SK-N-MC (cell line): ENCODE results near the gene TBC1D19.
A peak's percentile ranks its signal among the peaks of the same experiment; 100 is the strongest.
"Not testable (repeated sequence)": the region's sequence is repeated elsewhere in the genome, so short reads cannot be mapped to it uniquely, and the experiment has no call there.

Source experiments
- DNase-seq: peaks from one replicate; pipeline ENCODE4 v3.0.0-alpha.2; 2011; ENCODE audit warnings: low read depth, low spot score
- H3K27ac ChIP-seq: fragments of 200-600 bp; sonication (generic); 2 replicates; pipeline ENCODE4 v1.5.1; 2016; ENCODE audit warnings: mixed run types
- H3K36me3 ChIP-seq: fragments of 200-600 bp; sonication (generic); 2 replicates; pipeline ENCODE4 v1.6.1; 2017; ENCODE audit warnings: antibody characterized with exemption, low read length, mixed read lengths; ENCODE audit not compliant: insufficient read depth
- H3K4me3 ChIP-seq: fragments of 200-600 bp; sonication (generic); 2 replicates; pipeline ENCODE4 v1.5.1; 2016
- H3K9ac ChIP-seq: fragments of 200-600 bp; sonication (generic); 2 replicates; pipeline ENCODE4 v1.8.0; 2017; ENCODE audit warnings: mixed run types, mixed read lengths; ENCODE audit not compliant: insufficient read length
- H3K9me3 ChIP-seq: fragments of 200-600 bp; sonication (generic); 2 replicates; pipeline ENCODE4 v1.6.1; 2017; ENCODE audit warnings: low read depth, mild to moderate bottlenecking, antibody characterized with exemption, low read length, moderate library complexity, mixed read lengths
- EZH2 ChIP-seq: fragments of 200-600 bp; sonication (generic); IDR thresholded peaks from one replicate; pipeline ENCODE4 v1.6.1; 2017; ENCODE audit warnings: antibody characterized with exemption
- FOXP2 ChIP-seq: optimal IDR thresholded peaks from 2 replicates; pipeline ENCODE3; 2011; ENCODE audit warnings: mild to moderate bottlenecking, moderate library complexity; ENCODE audit not compliant: insufficient read depth; ENCODE audit errors: extremely low read length, control extremely low read depth
- POLR2AphosphoS5 ChIP-seq: IDR thresholded peaks from 2 replicates; pipeline ENCODE4 v1.6.1; 2012; ENCODE audit warnings: mild to moderate bottlenecking, low read depth, low read length, borderline replicate concordance

TBC1D19 gene, protein sequence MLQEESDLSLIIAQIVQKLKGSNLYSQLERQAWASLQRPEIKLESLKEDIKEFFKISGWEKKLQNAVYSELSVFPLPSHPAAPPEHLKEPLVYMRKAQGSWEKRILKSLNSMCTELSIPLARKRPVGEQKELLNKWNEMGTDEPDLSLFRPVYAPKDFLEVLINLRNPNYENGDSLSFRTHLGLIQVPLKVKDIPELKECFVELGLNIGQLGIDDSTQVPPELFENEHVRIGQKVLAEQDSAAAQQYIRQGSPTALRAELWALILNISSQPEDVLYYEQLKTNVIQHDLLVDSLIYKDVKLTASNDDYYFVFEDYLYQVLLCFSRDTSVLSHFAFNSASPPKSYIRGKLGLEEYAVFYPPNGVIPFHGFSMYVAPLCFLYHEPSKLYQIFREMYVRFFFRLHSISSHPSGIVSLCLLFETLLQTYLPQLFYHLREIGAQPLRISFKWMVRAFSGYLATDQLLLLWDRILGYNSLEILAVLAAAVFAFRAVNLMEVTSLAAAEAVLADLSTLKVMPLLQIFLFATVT

GRCh38 chr4:26583865-26584652 lies at the start of gene TBC1D19:
Gene TBC1D19, plus strand, starts transcription at chr4:26584084. Its CDS starts 110 bp downstream, at chr4:26584194.
- H3K4me3 ChIP-seq, result peak within 1 kb of the TSS; percentile 86
- no peaks in the 10 kb centered on the region for H3K9me3 ChIP-seq
- TF ChIP-seq POLR2AphosphoS5, result no peak; the same call in 1 of the 2 replicates
- TF ChIP-seq EZH2, result no peak
- no peak for TF ChIP-seq FOXP2
- H3K36me3 ChIP-seq, result no peaks in the 10 kb centered on the region
- H3K9ac ChIP-seq, result peak within 1 kb of the TSS; percentile 57
- no peak within 1 kb of the TSS for H3K27ac ChIP-seq
- no peak for DNase-seq

GRCh38 chr4:26542991-26543390 lies 40.9 kb upstream of the TBC1D19 start:
- DNase-seq, result no peak
- no peak overlapping the region for H3K9ac ChIP-seq
- no peaks in the 10 kb centered on the region for H3K36me3 ChIP-seq
- TF ChIP-seq FOXP2, result no peak
- TF ChIP-seq EZH2, result no peak
- no peak for TF ChIP-seq POLR2AphosphoS5
- H3K9me3 ChIP-seq, result no peaks in the 10 kb centered on the region
- no peak overlapping the region for H3K4me3 ChIP-seq
- H3K27ac ChIP-seq, result no peak overlapping the region

DNA sequence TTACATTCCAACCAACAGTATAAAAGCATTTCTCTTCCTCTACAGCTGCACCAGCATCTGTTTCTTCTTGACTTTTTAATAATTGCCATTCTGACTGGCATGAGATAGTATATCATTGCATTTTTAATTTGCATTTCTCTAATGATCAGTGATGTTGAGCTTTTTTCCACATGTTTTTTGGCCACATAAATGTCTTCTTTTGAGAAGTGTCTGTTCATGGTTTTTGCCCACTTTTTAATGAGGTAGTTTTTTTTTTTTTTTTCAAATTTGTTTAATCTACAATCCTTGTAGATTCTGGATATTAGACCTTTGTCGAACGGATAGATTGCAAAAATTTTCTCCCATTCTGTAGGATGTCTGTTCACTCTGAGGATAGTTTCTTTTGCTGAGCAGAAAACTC lies 39.5 kb upstream of the TBC1D19 start:
- H3K9ac ChIP-seq, result no peak overlapping the region
- H3K4me3 ChIP-seq, result no peak overlapping the region
- TF ChIP-seq EZH2, result no peak
- no peaks in the 10 kb centered on the region for H3K36me3 ChIP-seq
- H3K9me3 ChIP-seq, result no peaks in the 10 kb centered on the region
- H3K27ac ChIP-seq, result no peak overlapping the region
- no peak for DNase-seq

GRCh38 chr4:26548379-26548778 lies 35.5 kb upstream of the TBC1D19 start:
- not testable (repeated sequence) for H3K9me3 ChIP-seq, DNase-seq, H3K9ac ChIP-seq, H3K36me3 ChIP-seq, H3K27ac ChIP-seq, H3K4me3 ChIP-seq

DNA sequence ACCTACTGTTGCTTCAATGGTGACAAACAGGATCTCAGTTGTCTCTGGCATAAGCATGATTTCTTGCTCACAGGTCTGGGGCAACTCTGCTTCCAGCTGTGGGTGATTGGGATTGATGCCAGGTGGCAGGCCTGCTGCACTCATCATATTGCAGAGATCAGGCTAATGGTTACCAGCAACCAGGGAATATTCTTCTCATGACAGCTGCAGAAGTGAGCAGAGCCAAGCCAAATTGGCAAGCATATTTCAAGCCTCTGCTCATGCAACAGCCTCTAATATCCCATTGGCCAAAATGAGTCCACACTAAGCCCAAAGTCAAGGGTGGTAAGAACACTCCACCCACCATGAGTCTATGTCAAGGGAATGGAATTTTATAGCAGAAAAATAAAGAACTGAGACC lies 26.7 kb upstream of the TBC1D19 start:
- Histone ChIP-seq H3K36me3 (no peaks in the 10 kb centered on the region), H3K4me3 (no peak overlapping the region), H3K9me3 (no peaks in the 10 kb centered on the region), H3K27ac (no peak overlapping the region), H3K9ac (no peak overlapping the region)
- TF ChIP-seq FOXP2 (no peak), EZH2 (no peak), POLR2AphosphoS5 (no peak)
- DNase-seq, result no peak

GRCh38 chr4:26558166-26558895 lies 25.6 kb upstream of the TBC1D19 start:
- Histone ChIP-seq H3K36me3 (no peaks in the 10 kb centered on the region), H3K9me3 (no peaks in the 10 kb centered on the region), H3K4me3 (no peak overlapping the region), H3K9ac (no peak overlapping the region), H3K27ac (no peak overlapping the region)
- TF ChIP-seq POLR2AphosphoS5 (no peak), FOXP2 (no peak), EZH2 (no peak)
- DNase-seq, result no peak

DNA sequence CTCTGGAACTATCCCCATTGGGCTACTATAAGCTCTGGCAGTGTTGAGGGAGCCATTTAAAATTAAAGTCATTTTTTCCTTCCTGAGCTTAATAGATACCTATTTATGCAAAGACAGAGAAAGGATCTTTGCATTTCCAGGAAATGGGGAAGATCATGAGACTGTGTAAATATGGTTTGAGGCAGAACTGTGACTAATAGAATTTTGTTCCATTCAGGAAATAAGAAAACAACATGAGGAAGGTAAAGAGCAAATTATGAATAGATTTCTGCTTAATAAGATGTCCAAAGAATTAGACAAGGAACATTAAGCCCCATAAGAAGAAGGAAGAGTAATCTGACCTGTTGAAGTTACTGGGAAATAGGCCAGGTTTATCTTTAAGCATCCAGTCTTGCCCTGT lies 17.8 kb upstream of the TBC1D19 start:
- no peaks in the 10 kb centered on the region for H3K9me3 ChIP-seq
- no peaks in the 10 kb centered on the region for H3K36me3 ChIP-seq
- DNase-seq, result peak; percentile 63
- no peak for TF ChIP-seq EZH2
- no peak for TF ChIP-seq FOXP2
- TF ChIP-seq POLR2AphosphoS5, result no peak; the same call in 1 of the 2 replicates
- no peak overlapping the region for H3K4me3 ChIP-seq
- 0 out of 2 replicates have a peak overlapping the region, but pooled peaks have one; percentile 9 for H3K27ac ChIP-seq
- H3K9ac ChIP-seq, result no peak overlapping the region

- Histone ChIP-seq H3K4me3 (peak overlapping the region; percentile 28; the same call in 1 of the 2 replicates), H3K9me3 (no peaks in the 10 kb centered on the region), H3K27ac (peak overlapping the region; percentile 66), H3K36me3 (no peaks in the 10 kb centered on the region), H3K9ac (no peak overlapping the region)
- TF ChIP-seq EZH2, result no peak
- TF ChIP-seq FOXP2, result no peak
- TF ChIP-seq POLR2AphosphoS5, result no peak
- DNase-seq, result peak; percentile 62
These were observed 15.4 kb upstream of the TBC1D19 start for GRCh38 chr4:26568446-26568994.
